Adrenal gland (tissue), 5 donors: ENCODE results near the gene ABLIM1.

Experiments used
- POLR2A ChIP-seq, 2 donors: fragments of 450-650 bp; IDR thresholded peaks; one replicate each; pipeline ENCODE4 v1.6.1; 2017; ENCODE audit warnings: antibody characterized with exemption in 2 of 2, mild to moderate bottlenecking in 2 of 2, moderate library complexity in 1 of 2
- TF ChIP-seq, protein P1 (sequence below), 6 experiments: fragments of 450-650 bp in 4 of 6; fragments of 200-600 bp in 2 of 6; sonication (generic) in 1 of 6; IDR thresholded peaks; 1 replicate in 5 of 6; 2 replicates in 1 of 6; pipeline versions ENCODE4 v1.5.1 to v1.8.0; 2016 to 2021; ENCODE audit warnings: antibody characterized with exemption in 6 of 6, mild to moderate bottlenecking in 2 of 6, moderate library complexity in 1 of 6
- donor health status: DM: no; HTN: no; CAD: no.

DNA sequence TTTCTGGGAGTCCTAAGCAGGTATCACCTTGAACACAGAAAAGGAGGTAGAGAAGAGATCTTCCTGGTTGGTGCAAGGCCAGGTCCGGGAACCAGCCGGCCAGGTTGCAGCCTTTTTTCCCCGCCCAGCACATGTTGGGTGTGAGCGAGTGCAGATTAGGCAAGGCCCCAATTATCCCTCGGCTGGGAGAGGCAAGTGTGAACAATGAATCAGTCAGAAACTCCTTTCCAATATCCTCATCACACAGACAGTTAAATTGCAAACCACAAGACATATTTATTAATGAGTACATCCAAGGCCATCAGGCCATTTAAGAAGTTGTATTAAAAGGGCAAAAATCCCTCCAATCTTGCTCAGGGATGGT, 138.8 kb downstream of the ABLIM1 start:
- TF ChIP-seq, protein P1, sequence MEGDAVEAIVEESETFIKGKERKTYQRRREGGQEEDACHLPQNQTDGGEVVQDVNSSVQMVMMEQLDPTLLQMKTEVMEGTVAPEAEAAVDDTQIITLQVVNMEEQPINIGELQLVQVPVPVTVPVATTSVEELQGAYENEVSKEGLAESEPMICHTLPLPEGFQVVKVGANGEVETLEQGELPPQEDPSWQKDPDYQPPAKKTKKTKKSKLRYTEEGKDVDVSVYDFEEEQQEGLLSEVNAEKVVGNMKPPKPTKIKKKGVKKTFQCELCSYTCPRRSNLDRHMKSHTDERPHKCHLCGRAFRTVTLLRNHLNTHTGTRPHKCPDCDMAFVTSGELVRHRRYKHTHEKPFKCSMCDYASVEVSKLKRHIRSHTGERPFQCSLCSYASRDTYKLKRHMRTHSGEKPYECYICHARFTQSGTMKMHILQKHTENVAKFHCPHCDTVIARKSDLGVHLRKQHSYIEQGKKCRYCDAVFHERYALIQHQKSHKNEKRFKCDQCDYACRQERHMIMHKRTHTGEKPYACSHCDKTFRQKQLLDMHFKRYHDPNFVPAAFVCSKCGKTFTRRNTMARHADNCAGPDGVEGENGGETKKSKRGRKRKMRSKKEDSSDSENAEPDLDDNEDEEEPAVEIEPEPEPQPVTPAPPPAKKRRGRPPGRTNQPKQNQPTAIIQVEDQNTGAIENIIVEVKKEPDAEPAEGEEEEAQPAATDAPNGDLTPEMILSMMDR (IDR thresholded peaks at IDR 0.05), result no peak
- TF ChIP-seq POLR2A (IDR thresholded peaks at IDR 0.05), result no peak
